MCF 10A (cell line): Measurements from ENCODE around the gene CACNA2D3. TPM values are rescaled to one million over a fixed set of nuclear protein-coding genes. Genes with fewer than 3 reads are reported as not detected.

Experiments used
- BruUV-seq: library from RNA; stranded (reverse); fragments of 400-500 nt; replicated peaks from 2 replicates; lab custom pipeline; 2021; lab: Mats Ljungman, UMichigan
- CTCF ChIA-PET: fragments of 300-600 bp; sonication (Branson Sonifier 250); formaldehyde crosslinking; extraction: SDS; loops from one replicate; lab custom pipeline; 2021; ENCODE audit warnings: antibody characterized with exemption, inconsistent platforms; lab: Yijun Ruan, JAX
- POLR2A ChIA-PET: fragments of 300-600, 350-650 bp; sonication (Branson Sonifier 250); formaldehyde crosslinking; extraction: SDS; loops from one replicate; lab custom pipeline; 2020; ENCODE audit warnings: antibody characterized with exemption, inconsistent platforms; lab: Yijun Ruan, JAX
- DNase-seq: peaks from one replicate; pipeline ENCODE4 v3.0.0-alpha.2; 2018; ENCODE audit not compliant: unreplicated experiment
- H3K27ac Mint-ChIP-seq: one replicate; pipeline ENCODE4 v1.8.0; 2022; ENCODE audit warnings: mild to moderate bottlenecking, low read depth, mixed read lengths; ENCODE audit not compliant: unreplicated experiment
- H3K27me3 Mint-ChIP-seq: one replicate; pipeline ENCODE4 v1.8.0; 2022; ENCODE audit warnings: mixed read lengths; ENCODE audit not compliant: insufficient read depth, unreplicated experiment
- H3K36me3 Mint-ChIP-seq: one replicate; pipeline ENCODE4 v1.8.0; 2022; ENCODE audit warnings: mild to moderate bottlenecking, moderate library complexity, mixed read lengths; ENCODE audit not compliant: insufficient read depth, unreplicated experiment
- H3K4me1 Mint-ChIP-seq: one replicate; pipeline ENCODE4 v1.8.0; 2022; ENCODE audit warnings: mixed read lengths; ENCODE audit not compliant: insufficient read depth, unreplicated experiment
- H3K4me3 Mint-ChIP-seq: one replicate; pipeline ENCODE4 v1.8.0; 2022; ENCODE audit warnings: mild to moderate bottlenecking, moderate library complexity, mixed read lengths; ENCODE audit not compliant: unreplicated experiment
- H3K9me3 Mint-ChIP-seq: one replicate; pipeline ENCODE4 v1.8.0; 2022; ENCODE audit warnings: mixed read lengths; ENCODE audit not compliant: unreplicated experiment
- CTCF ChIP-seq: fragments of 200-600 bp; IDR thresholded peaks from one replicate; pipeline ENCODE4 v1.8.0; 2022; ENCODE audit warnings: antibody characterized with exemption, mild to moderate bottlenecking; ENCODE audit not compliant: unreplicated experiment
- intact Hi-C: fragments of 100-400 bp; cut with micrococcal nuclease; formaldehyde crosslinking; loops from 2 replicates; pipeline ENCODE4 v1.14.1; 2022
- total RNA-seq: library from RNA; stranded (reverse); gene quantifications from 2 replicates; pipeline ENCODE4 v1.2.3, GENCODE V29; 2022

The CACNA2D3 gene
- total RNA-seq, 1 experiment from 2014 or later = 2.3 TPM

- intact Hi-C loops = loop anchor here (5.0 to 10.0 kb wide), 4 partner anchors 184 to 1047 kb away; no protein-coding TSS in a partner anchor
- peaks cover 4% of the 10 kb centered on the region for H3K4me1 Mint-ChIP-seq
- ChIA-PET CTCF (interaction anchor here (0.6 to 2.2 kb wide), 6 partner anchors 10 to 912 kb away, joined by 3 to 7 read pairs (median 4); no protein-coding TSS in a partner anchor), POLR2A (no interaction called here)
- no peak overlapping the region for H3K27ac Mint-ChIP-seq
- H3K36me3 Mint-ChIP-seq = no peaks in the 10 kb centered on the region
- BruUV-seq = no TSS peak
- H3K4me3 Mint-ChIP-seq = no peak overlapping the region
- H3K9me3 Mint-ChIP-seq = no peaks in the 10 kb centered on the region
- peaks cover 16% of the 10 kb centered on the region for H3K27me3 Mint-ChIP-seq
- no peak for TF ChIP-seq CTCF
- no peak for DNase-seq
Measured at GRCh38 chr3:54850484-54851018, 728.2 kb downstream of the CACNA2D3 start.

GRCh38 chr3:54853573-54854404 lies 731.4 kb downstream of the CACNA2D3 start:
- intact Hi-C loops = loop anchor here (1.0 to 10.0 kb wide), 7 partner anchors 181 to 1398 kb away; no protein-coding TSS in a partner anchor
- no TSS peak for BruUV-seq
- H3K9me3 Mint-ChIP-seq = no peaks in the 10 kb centered on the region
- H3K36me3 Mint-ChIP-seq = peaks cover 5% of the 10 kb centered on the region
- CTCF ChIA-PET = interaction anchor here (0.6 to 3.1 kb wide), 41 partner anchors 9 to 1545 kb away, joined by 3 to 28 read pairs (median 4); partner anchors contain the start of gene WNT5A
- peak overlapping the region; percentile 75 for H3K27ac Mint-ChIP-seq
- peaks cover 16% of the 10 kb centered on the region for H3K27me3 Mint-ChIP-seq
- no peak overlapping the region for H3K4me3 Mint-ChIP-seq
- peak; percentile 79 for TF ChIP-seq CTCF
- peak; percentile 61 for DNase-seq
- POLR2A ChIA-PET = interaction anchor here (0.8 kb wide), 1 partner anchor 902 kb away, joined by 3 read pairs; no protein-coding TSS in a partner anchor
- H3K4me1 Mint-ChIP-seq = peaks cover 23% of the 10 kb centered on the region

- Mint-ChIP-seq H3K27ac (no peak overlapping the region), H3K9me3 (no peaks in the 10 kb centered on the region), H3K36me3 (peaks cover 5% of the 10 kb centered on the region), H3K4me3 (no peak overlapping the region), H3K4me1 (peaks cover 41% of the 10 kb centered on the region), H3K27me3 (peaks cover 2% of the 10 kb centered on the region)
- POLR2A ChIA-PET = no interaction called here
- TF ChIP-seq CTCF = no peak
- no TSS peak for BruUV-seq
- CTCF ChIA-PET = interaction anchor here (0.6 to 1.4 kb wide), 8 partner anchors 14 to 918 kb away, joined by 3 to 4 read pairs (median 4); no protein-coding TSS in a partner anchor
- no peak for DNase-seq
- intact Hi-C loops = loop anchor here (5.0 to 10.0 kb wide), 2 partner anchors 179 to 631 kb away; partner anchors contain the start of gene WNT5A
Measured at GRCh38 chr3:54856271-54856670, 733.9 kb downstream of the CACNA2D3 start.
